Raji (cell line): Measurements from ENCODE around the gene FCHSD2.

ENCODE experiments used
- POLR2A ChIP-seq: IDR thresholded peaks from 2 replicates; pipeline ENCODE4 v1.6.1; 2011; ENCODE audit warnings: low read depth, low read length, control low read depth; ENCODE audit not compliant: insufficient read depth

The FCHSD2 gene

DNA sequence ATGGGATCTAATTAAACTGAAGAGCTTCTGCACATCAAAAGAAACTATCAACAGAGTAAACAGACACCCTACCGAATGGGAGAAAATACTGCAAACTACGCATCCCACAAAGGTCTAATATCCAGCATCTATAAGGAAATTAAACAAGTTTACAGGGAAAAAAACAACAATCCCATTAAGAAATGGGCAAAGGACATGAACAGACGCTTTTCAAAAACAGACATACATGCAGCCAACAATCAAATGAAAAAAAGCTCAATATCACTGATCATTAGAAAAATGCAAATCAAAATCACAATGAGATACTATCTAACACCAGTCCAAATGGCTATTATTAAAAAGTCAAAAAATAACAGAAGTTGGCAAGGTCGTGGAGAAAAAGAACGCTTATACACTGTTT lies 117.5 kb downstream of the FCHSD2 start:
- TF ChIP-seq POLR2A, result no peak

GRCh38 chr11:73019996-73020395 lies 122.1 kb downstream of the FCHSD2 start:
- no peak for TF ChIP-seq POLR2A

DNA sequence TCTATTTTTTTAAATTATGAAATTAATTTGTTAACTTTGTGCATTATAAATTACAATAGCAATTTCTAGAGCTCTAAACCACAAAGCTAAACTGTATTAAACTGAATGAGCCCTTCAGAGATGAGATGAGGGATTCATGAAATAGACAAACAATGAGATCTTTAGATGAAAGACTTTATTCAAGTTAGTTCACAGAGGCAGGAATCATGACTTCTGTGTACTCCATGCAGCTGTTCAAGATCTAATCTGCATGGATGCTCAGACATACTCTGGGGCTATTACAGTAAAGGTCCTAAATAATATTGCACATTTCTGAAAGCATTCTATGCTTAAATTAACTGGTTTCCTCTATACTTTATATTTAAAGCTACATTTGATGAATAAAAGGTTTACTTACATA lies 122.7 kb downstream of the FCHSD2 start:
- TF ChIP-seq POLR2A, result no peak

DNA sequence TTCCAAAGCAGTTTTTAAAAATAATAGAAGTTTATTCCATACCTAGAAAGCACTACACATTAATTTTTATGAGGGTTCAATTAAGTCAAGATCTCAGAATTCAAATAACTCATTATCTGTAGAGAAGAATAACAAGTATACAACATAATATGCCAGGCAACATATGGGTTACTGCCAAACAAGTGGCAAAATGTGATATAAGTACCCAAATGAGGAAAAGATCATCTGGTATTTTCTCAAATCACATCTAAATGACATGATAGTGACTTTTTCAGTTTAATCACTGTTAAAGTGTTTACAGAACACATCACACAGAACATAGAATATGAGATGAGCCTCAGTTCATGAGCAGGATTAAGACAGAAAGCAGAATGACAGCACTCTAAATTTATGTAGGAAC lies 123.3 kb downstream of the FCHSD2 start:
- no peak for TF ChIP-seq POLR2A

DNA sequence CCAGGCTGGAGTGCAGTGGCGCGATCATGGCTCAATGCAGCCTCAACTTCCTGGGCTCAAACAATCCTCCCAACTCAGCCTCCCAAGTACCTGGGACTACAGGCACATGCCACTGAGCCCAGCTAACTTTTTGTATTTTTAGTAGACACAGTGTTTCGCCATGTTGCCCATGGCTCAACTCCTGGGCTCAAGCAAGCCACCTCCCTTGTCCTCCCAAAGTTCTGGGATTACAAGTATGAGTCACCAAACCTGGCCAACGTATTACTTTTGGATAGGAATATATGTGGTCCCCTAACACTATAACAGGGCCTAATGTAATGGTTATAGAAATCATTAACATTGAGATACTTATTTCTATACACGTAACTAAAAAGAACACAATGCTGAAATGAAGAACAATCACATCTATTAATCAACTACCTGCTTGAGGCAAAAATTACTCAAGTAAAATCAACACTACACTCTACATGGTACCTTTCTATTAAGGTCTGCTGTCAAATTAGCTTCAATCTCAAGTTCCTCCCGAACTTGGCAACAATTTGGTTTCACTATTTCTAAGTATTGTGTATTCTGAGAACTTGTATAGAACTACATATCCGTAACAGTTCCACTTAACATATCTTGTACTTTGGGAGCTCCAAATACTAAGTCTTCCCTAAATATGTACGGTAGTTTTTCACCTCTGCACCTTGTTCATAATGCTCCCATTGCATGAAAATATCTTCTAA lies 124.9 kb downstream of the FCHSD2 start:
- no peak for TF ChIP-seq POLR2A

DNA sequence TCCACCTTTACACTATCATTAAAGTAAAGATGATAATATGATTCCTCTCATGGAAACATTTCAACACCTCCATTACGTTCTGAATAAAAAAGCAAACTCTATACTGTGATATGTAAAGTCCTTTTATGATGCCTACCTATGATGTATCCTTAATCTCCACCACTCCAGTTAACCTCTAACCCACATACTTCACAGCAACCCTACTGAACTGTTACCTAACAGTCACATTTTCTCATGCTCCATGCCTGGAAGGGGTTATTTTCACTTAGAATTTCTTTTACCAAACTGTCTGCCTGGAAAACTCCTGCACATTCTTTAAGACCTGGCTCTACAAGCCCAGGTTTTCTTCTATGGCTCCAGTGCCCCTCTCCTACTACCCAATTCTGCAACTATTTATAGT lies 129.1 kb downstream of the FCHSD2 start:
- TF ChIP-seq POLR2A, result no peak

DNA sequence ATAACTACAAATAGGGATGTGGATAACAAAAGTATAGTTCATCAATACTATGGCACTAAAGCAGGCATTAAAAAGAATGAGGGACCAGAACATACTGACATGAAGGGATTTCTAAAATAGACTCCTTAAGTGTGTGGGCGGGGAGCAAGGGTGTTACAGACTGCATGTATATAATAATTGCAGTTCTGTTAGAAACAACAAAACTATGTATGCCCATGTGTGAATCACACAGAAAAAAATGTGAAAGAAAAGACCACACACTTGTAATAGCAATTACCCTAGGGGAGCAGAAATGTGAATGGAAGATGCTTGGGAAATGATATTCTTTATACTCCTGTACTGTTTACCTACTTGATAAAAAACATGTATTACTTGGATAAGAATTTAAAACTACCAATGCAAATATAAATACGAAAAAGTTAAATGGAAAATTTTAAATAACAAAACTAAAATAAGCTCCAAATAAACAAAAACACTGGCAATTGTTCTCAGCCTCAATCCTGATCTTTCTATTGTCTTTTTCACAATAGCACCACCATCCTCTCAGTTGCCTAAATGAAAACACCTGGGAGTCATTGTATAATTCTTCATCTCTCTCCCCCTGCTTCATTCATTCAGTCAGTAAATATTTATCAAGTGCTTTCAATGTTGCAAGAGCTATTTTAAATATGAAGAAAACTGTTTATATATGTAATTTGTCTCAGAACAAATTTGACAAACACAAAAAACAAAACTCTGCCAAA lies 129.8 kb downstream of the FCHSD2 start:
- no peak for TF ChIP-seq POLR2A

GRCh38 chr11:73011126-73011817 lies 130.8 kb downstream of the FCHSD2 start:
- TF ChIP-seq POLR2A, result no peak

DNA sequence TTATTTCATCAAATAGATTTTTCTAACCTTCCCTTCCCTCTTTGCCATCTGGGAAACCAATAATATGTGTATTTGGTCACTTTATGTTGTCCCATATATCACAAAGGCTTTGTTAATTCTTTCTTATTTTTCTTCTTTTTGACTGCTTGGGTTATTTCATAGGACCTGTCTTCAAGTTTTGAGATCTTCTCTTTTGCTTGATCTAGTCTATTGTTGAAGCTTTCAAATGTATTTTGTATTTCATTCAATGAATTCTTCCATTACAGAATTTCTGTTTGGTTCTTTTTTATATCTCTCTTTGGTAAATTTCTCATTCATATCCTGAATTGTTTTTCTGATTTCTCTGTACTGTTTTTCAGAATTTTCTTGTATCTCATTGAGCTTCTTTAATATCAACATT lies 132.1 kb downstream of the FCHSD2 start:
- no peak for TF ChIP-seq POLR2A

GRCh38 chr11:73004088-73004487 lies 138.0 kb downstream of the FCHSD2 start:
- TF ChIP-seq POLR2A, result no peak

DNA sequence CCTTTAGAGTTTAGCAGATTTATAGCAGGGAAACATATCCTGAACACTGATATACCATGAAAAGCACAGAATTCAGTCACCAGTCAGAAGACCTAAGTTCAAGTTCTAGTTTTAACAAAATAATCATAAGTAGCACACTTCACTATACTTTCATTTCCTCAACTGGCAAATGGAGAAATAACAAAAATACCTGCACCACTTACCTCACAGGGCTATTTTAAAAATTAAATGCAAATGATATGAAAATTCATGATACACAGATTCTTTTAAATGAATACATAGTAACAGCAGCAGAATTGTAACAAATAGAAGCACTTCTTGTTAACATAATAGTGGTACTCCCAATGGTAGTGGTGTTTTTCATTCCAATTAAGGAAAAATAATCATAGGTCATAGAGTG lies 139.0 kb downstream of the FCHSD2 start:
- no peak for TF ChIP-seq POLR2A

DNA sequence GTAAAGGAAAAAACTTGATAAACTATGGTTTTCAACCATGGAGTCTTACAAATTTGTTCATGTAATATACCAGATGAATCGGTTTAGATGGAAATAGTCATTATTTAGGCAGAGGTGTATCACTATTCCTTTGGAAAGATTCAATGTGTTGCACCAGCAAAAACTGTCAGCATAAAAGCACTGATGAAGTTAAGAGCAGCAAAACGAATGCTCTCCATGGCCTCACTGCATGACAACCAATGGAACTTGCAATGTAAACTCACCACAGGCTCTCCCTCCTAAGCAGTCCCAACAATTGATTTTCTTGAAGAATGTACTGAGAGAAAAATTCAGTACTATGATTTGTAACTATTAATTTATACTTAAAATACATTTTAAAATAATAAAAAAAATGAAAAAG lies 139.9 kb downstream of the FCHSD2 start:
- TF ChIP-seq POLR2A, result no peak

GRCh38 chr11:73001615-73002014 lies 140.5 kb downstream of the FCHSD2 start:
- no peak for TF ChIP-seq POLR2A

GRCh38 chr11:72998676-72999075 lies 143.4 kb downstream of the FCHSD2 start:
- TF ChIP-seq POLR2A, result no peak

DNA sequence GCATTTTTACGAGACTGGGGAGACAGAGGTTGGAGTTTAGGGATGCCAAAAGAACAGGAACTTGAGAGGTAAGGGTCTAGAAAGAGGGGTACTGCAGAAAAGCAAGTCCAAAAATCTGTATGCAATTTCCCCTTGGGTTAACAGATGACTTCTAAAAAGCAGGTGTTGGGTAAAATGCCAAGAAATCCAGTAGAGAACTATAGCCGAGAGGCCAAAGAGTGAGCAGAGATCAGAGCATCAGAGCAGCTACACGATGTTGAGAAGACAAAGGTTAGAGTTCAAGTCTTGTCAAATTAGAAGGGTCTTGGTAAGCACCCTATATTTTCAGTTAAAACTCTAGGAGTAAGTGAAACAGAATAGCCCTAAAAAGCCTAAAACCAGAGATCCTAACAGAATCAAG lies 145.2 kb downstream of the FCHSD2 start:
- TF ChIP-seq POLR2A, result no peak

DNA sequence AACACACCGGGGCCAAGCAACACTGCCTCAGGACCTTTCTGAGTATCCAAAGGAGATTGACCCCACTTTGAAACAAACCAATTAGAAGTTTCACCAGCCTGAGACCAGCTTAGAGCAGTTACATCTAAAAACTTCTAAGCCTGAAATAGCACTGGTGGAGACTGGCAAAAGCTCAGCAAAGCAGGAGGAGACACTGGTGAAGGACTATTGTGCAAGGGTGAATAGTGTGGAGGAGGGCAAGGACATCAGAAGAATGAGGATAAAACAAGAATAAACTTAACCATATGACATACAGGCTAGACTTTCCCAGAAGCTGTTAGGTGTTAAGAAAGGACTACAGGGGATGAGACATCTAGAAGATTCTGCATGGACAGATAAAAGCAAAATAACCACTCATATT lies 152.4 kb downstream of the FCHSD2 start:
- no peak for TF ChIP-seq POLR2A
